ENCODE results near the gene RBBP6.

- no peak for TF ChIP-seq CTCF (IDR thresholded peaks at IDR 0.05)
- no peak for TF ChIP-seq POLR2A (IDR thresholded peaks at IDR 0.05)
Measured at GRCh38 chr16:24583494-24583893, 44.1 kb downstream of the RBBP6 start.

Data from lower leg skin (tissue), 3 donors.